HepG2 (cell line): ENCODE measurements around the gene KIAA0319L. TPM values are rescaled to one million over a fixed set of nuclear protein-coding genes. Genes with fewer than 3 reads are reported as not detected.

Experiments
- DDIT3 ChIP-seq: sonication (generic); formaldehyde crosslinking; IDR thresholded peaks from 2 replicates; pipeline ENCODE4 v1.4.0; 2020; ENCODE audit warnings: mild to moderate bottlenecking, missing genetic modification reagents
- DPF2 ChIP-seq: sonication (generic); formaldehyde crosslinking; IDR thresholded peaks from 2 replicates; pipeline ENCODE4 v1.4.0; 2020; ENCODE audit warnings: mild to moderate bottlenecking, low read depth, missing genetic modification reagents, borderline replicate concordance
- FOSL2 ChIP-seq: sonication (generic); formaldehyde crosslinking; IDR thresholded peaks from 2 replicates; pipeline ENCODE4 v1.4.0; 2020; ENCODE audit warnings: missing genetic modification reagents
- HNRNPLL ChIP-seq: fragments of 200-400 bp; formaldehyde crosslinking; IDR thresholded peaks from 2 replicates; pipeline ENCODE4 v1.6.1; 2017; ENCODE audit warnings: mild to moderate bottlenecking, low read depth, low read length; ENCODE audit not compliant: poor library complexity, severe bottlenecking
- HOMEZ ChIP-seq: IDR thresholded peaks from 2 replicates; pipeline ENCODE4 v1.6.1; 2016; ENCODE audit warnings: low read depth
- MAFG ChIP-seq: sonication (generic); formaldehyde crosslinking; IDR thresholded peaks from 2 replicates; pipeline ENCODE4 v1.5.1; 2020; ENCODE audit warnings: mild to moderate bottlenecking, missing genetic modification reagents
- MAX ChIP-seq: IDR thresholded peaks from 2 replicates; pipeline ENCODE4 v1.6.1; 2012; ENCODE audit warnings: inconsistent platforms
- MBD4 ChIP-seq: IDR thresholded peaks from 2 replicates; pipeline ENCODE4 v1.6.1; 2012; ENCODE audit warnings: low read length, inconsistent platforms, borderline replicate concordance
- MXD4 ChIP-seq: IDR thresholded peaks from 2 replicates; pipeline ENCODE4 v1.6.1; 2016; ENCODE audit warnings: mild to moderate bottlenecking, missing biosample characterization, missing genetic modification reagents
- PATZ1 ChIP-seq: sonication (generic); formaldehyde crosslinking; IDR thresholded peaks from 2 replicates; pipeline ENCODE4 v1.4.0; 2020; ENCODE audit warnings: missing genetic modification reagents
- PHF8 ChIP-seq: sonication (generic); formaldehyde crosslinking; IDR thresholded peaks from 2 replicates; pipeline ENCODE4 v1.5.0; 2020; ENCODE audit warnings: missing genetic modification reagents
- SAP130 ChIP-seq: IDR thresholded peaks from 2 replicates; pipeline ENCODE4 v1.6.1; 2016; ENCODE audit warnings: low read depth
- ZBTB14 ChIP-seq: sonication (generic); formaldehyde crosslinking; IDR thresholded peaks from 2 replicates; pipeline ENCODE4 v1.4.0; 2020; ENCODE audit warnings: missing genetic modification reagents
- ZFP91 ChIP-seq: sonication (generic); formaldehyde crosslinking; IDR thresholded peaks from 2 replicates; pipeline ENCODE4 v1.9.0; 2022; ENCODE audit warnings: missing genetic modification reagents, mild to moderate bottlenecking, borderline replicate concordance
- ZNF710 ChIP-seq: sonication (generic); formaldehyde crosslinking; IDR thresholded peaks from 2 replicates; pipeline ENCODE4 v1.5.0; 2020; ENCODE audit warnings: mild to moderate bottlenecking, missing genetic modification reagents, borderline replicate concordance
- ZNF766 ChIP-seq: sonication (generic); formaldehyde crosslinking; IDR thresholded peaks from 2 replicates; pipeline ENCODE4 v1.5.0; 2020; ENCODE audit warnings: missing genetic modification reagents, borderline replicate concordance
- ZNF784 ChIP-seq: sonication (generic); formaldehyde crosslinking; IDR thresholded peaks from 2 replicates; pipeline ENCODE4 v1.5.1; 2020; ENCODE audit warnings: missing genetic modification reagents, mild to moderate bottlenecking, borderline replicate concordance
- polyA plus RNA-seq, 8 experiments: library from polyadenylated mRNA; depleted of rRNA in 3 of 8; stranded (reverse) in 7 of 8; unstranded in 1 of 8; fragments of >200 nt; fragmentation: Illumina TruSeq in 4 of 8; extraction: Trizol in 4 of 8; gene quantifications; 2 replicates each; pipeline versions ENCODE4 v1.2.1 to v1.2.3, GENCODE V29; 2011 to 2016; ENCODE audit warnings: low read depth in 4 of 8, missing spikeins in 1 of 8, mixed read lengths in 1 of 8; ENCODE audit not compliant: insufficient read depth in 1 of 8
- total RNA-seq, 5 experiments: library from RNA; depleted of rRNA; stranded (reverse); fragments of >200 nt; fragmentation: Illumina TruSeq; extraction: Trizol; gene quantifications; 2 replicates each; pipeline ENCODE4 v1.2.3, GENCODE V29; 2016; ENCODE audit warnings: low read depth in 1 of 5

KIAA0319L gene
- total and polyA plus RNA-seq, 2 of the 13 experiments (the other 11 are each of a cell fraction or from before 2014, with no cell fraction given) = 33.4 to 82.6 TPM

GRCh38 chr1:35573198-35574124 lies 16.3 kb upstream of the KIAA0319L start, which contains the start of gene TFAP2E (continued):
- no peak for TF ChIP-seq ZNF784 (CRISPR knock-in tag)
- TF ChIP-seq FOSL2 = no peak
- TF ChIP-seq PATZ1 (CRISPR knock-in tag) = 0 out of 2 replicates have a peak, but pooled peaks have one; percentile 19
- TF ChIP-seq PHF8 (CRISPR knock-in tag) = peak; percentile 17; the same call in 1 of the 2 replicates
- TF ChIP-seq HOMEZ = no peak
- 0 out of 2 replicates have a peak, but pooled peaks have one; percentile 20 for TF ChIP-seq SAP130 (CRISPR knock-in tag)
- peak; percentile 98 for TF ChIP-seq ZFP91 (CRISPR knock-in tag)
- no peak for TF ChIP-seq ZNF766 (CRISPR knock-in tag)
- peak; percentile 90 for TF ChIP-seq ZBTB14
- TF ChIP-seq DDIT3 (CRISPR knock-in tag) = no peak
- TF ChIP-seq MBD4 = no peak
- TF ChIP-seq DPF2 = no peak
- no peak for TF ChIP-seq MAFG (CRISPR knock-in tag)
- TF ChIP-seq MAX = peak; percentile 33; the same call in 1 of the 2 replicates
- peak; percentile 65 for TF ChIP-seq HNRNPLL
- TF ChIP-seq ZNF710 = no peak
- no peak for TF ChIP-seq MXD4 (CRISPR knock-in tag)
